GM21360 (cell line): Measurements from ENCODE around the gene OSBPL10.

Source experiments
- ATAC-seq: cut with Tn5 transposase; IDR thresholded peaks from one replicate; pipeline ENCODE4 v1.9.1; 2021; ENCODE audit warnings: mild to moderate bottlenecking, moderate library complexity; ENCODE audit not compliant: unreplicated experiment

OSBPL10 gene

GRCh38 chr3:31680072-31680870 is 300.8 kb downstream of the OSBPL10 start:
- ATAC-seq, result no peak

GRCh38 chr3:31676556-31676955 is 304.5 kb downstream of the OSBPL10 start:
- no peak for ATAC-seq

GRCh38 chr3:31673950-31674349 is 307.1 kb downstream of the OSBPL10 start:
- no peak for ATAC-seq

GRCh38 chr3:31671976-31672375 is 309.1 kb downstream of the OSBPL10 start:
- ATAC-seq, result no peak

- ATAC-seq, result no peak
These were observed 309.6 kb downstream of the OSBPL10 start for GRCh38 chr3:31671451-31671850.

- ATAC-seq, result no peak
These were observed 310.3 kb downstream of the OSBPL10 start for GRCh38 chr3:31670722-31671121.

GRCh38 chr3:31670136-31670535 is 310.9 kb downstream of the OSBPL10 start:
- no peak for ATAC-seq

- ATAC-seq, result no peak
These were observed 312.8 kb downstream of the OSBPL10 start for GRCh38 chr3:31668242-31668641.

GRCh38 chr3:31667582-31667981 is 313.5 kb downstream of the OSBPL10 start:
- no peak for ATAC-seq

- ATAC-seq, result no peak
These were observed 317.0 kb downstream of the OSBPL10 start for GRCh38 chr3:31664031-31664430.

GRCh38 chr3:31661993-31662670 is 318.9 kb downstream of the OSBPL10 start:
- ATAC-seq, result no peak

GRCh38 chr3:31661286-31661685 is 319.8 kb downstream of the OSBPL10 start:
- ATAC-seq, result no peak

GRCh38 chr3:31659246-31659645 is 321.8 kb downstream of the OSBPL10 start:
- ATAC-seq, result no peak

- no peak for ATAC-seq
These were observed 326.1 kb downstream of the OSBPL10 start for GRCh38 chr3:31654998-31655397.

GRCh38 chr3:31653464-31653863 is 327.6 kb downstream of the OSBPL10 start:
- no peak for ATAC-seq

GRCh38 chr3:31652296-31652695 is 328.8 kb downstream of the OSBPL10 start:
- no peak for ATAC-seq

- ATAC-seq, result no peak
These were observed 332.6 kb downstream of the OSBPL10 start for GRCh38 chr3:31648286-31648968.

- ATAC-seq, result no peak
These were observed 335.8 kb downstream of the OSBPL10 start for GRCh38 chr3:31645256-31645655.

- ATAC-seq, result no peak
These were observed 341.2 kb downstream of the OSBPL10 start for GRCh38 chr3:31639828-31640227.

GRCh38 chr3:31636694-31637442 is 344.2 kb downstream of the OSBPL10 start:
- ATAC-seq, result no peak

- no peak for ATAC-seq
These were observed 345.0 kb downstream of the OSBPL10 start for GRCh38 chr3:31636049-31636448.
